Measurements from ENCODE around the gene AGO1. TPM values are rescaled to one million over a fixed set of nuclear protein-coding genes. Genes with fewer than 3 reads are reported as not detected.

AGO1 gene
- total RNA-seq (10 to 100 TPM; 27.4 to 38.2 (median 32.4) TPM), polyA plus RNA-seq (1 to 10 TPM; 2.3 to 4.3 (median 2.9) TPM)
- long read RNA-seq, donor 1: 0 reads
- long read RNA-seq, donor 2, full-length matches to known transcripts: 3 of 3 reads
- long read RNA-seq, donor 2, partial matches to known transcripts: 0 of 3 reads
- long read RNA-seq, donor 2, other reads (novel, unspliced or antisense): 0 of 3 reads

GRCh38 chr1:35882945-35883634 lies at the start of gene AGO1:
TSS of gene AGO1 (plus strand) at chr1:35883209. CDS start at chr1:35883422, 213 bp downstream.
- no peaks in the 10 kb centered on the region for H3K36me3 ChIP-seq
- no peaks in the 10 kb centered on the region for H3K9me3 ChIP-seq
- peaks cover 19 to 55% (median 52%) of the 10 kb centered on the region in 6 donors for H3K4me1 ChIP-seq
- WGBS, 5 donors: 0 to 1% (median 0%) methylated on average over 24 to 58 of the region's 58 CpGs
- peak; percentile 99 for DNase-seq
- H3K4me3 ChIP-seq: peak within 1 kb of the TSS; percentile 80 to 100 (median 96)
- H3K27me3 ChIP-seq (replicated peaks in 1 of 7): no peaks in the 10 kb centered on the region
- peak within 1 kb of the TSS; percentile 79 to 91 (median 88) for H3K27ac ChIP-seq
- TF ChIP-seq, protein P1, sequence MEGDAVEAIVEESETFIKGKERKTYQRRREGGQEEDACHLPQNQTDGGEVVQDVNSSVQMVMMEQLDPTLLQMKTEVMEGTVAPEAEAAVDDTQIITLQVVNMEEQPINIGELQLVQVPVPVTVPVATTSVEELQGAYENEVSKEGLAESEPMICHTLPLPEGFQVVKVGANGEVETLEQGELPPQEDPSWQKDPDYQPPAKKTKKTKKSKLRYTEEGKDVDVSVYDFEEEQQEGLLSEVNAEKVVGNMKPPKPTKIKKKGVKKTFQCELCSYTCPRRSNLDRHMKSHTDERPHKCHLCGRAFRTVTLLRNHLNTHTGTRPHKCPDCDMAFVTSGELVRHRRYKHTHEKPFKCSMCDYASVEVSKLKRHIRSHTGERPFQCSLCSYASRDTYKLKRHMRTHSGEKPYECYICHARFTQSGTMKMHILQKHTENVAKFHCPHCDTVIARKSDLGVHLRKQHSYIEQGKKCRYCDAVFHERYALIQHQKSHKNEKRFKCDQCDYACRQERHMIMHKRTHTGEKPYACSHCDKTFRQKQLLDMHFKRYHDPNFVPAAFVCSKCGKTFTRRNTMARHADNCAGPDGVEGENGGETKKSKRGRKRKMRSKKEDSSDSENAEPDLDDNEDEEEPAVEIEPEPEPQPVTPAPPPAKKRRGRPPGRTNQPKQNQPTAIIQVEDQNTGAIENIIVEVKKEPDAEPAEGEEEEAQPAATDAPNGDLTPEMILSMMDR (IDR thresholded peaks at IDR 0.05 in 8 of 11, conservative IDR thresholded peaks at IDR 0.05 in 3 of 11): peak; percentile 94 to 100 (median 99)
- peak in 1 of 3 donors; percentile 86 for TF ChIP-seq POLR2A (IDR thresholded peaks at IDR 0.05)
- peak; percentile 91 to 94 (median 93) for TF ChIP-seq POLR2AphosphoS5 (IDR thresholded peaks at IDR 0.05)
- intact Hi-C loops (cut with DNase I; ENCODE audit: low total_unique reads): loop anchor here (10.0 kb wide), 1 partner anchor 52 kb away; the partner anchor contains the start of gene AGO3

- peaks cover 0 to 12% (median 0%) of the 10 kb centered on the region in 8 donors for H3K9me3 ChIP-seq
- H3K4me3 ChIP-seq: no peak overlapping the region
- no peaks in the 10 kb centered on the region for H3K27me3 ChIP-seq (replicated peaks in 1 of 7)
- DNase-seq: no peak
- H3K4me1 ChIP-seq: no peaks in the 10 kb centered on the region
- peaks cover 0 to 100% (median 89%) of the 10 kb centered on the region in 6 donors for H3K36me3 ChIP-seq
- WGBS, 5 donors: 91 to 97% (median 96%) methylated on average over 2 of the region's 2 CpGs
- intact Hi-C loops (cut with DNase I; ENCODE audit: low total_unique reads): no loop called here
- H3K27ac ChIP-seq: no peak overlapping the region
- no peak for TF ChIP-seq POLR2AphosphoS5 (IDR thresholded peaks at IDR 0.05)
- TF ChIP-seq, protein P1 (IDR thresholded peaks at IDR 0.05 in 8 of 11, conservative IDR thresholded peaks at IDR 0.05 in 3 of 11): no peak
- no peak for TF ChIP-seq POLR2A (IDR thresholded peaks at IDR 0.05)
These were observed 49.6 kb upstream of the AGO1 start for GRCh38 chr1:35833395-35833794.

DNA sequence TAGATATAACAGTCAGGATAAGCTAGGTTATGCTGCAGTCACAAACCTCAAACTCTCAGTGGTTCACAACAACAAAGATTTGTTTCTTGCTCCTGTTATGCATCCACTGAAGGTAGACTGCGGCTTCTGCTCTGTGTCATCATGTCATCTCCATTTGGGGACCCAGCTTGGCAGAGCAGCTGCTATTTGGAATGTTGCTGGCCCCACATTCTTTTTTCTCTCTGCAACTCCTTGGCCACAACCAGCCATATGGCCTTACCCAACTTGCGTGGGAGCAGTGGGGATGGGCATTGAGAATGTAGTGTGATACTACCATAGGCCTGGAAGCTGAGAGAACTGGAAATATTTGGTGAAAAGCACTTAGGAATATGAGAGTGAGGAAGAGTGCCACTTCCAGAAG lies 48.8 kb upstream of the AGO1 start:
- no peak overlapping the region for H3K27ac ChIP-seq
- 89 to 100% (median 95%) methylated on average over 2 of the region's 2 CpGs for WGBS, 5 donors
- no peaks in the 10 kb centered on the region for H3K4me1 ChIP-seq
- no peak for DNase-seq
- H3K9me3 ChIP-seq: peaks cover 0 to 12% (median 0%) of the 10 kb centered on the region in 8 donors
- no peaks in the 10 kb centered on the region for H3K27me3 ChIP-seq (replicated peaks in 1 of 7)
- H3K36me3 ChIP-seq: peaks cover 0 to 100% (median 86%) of the 10 kb centered on the region in 6 donors
- intact Hi-C loops (cut with DNase I; ENCODE audit: low total_unique reads): no loop called here
- H3K4me3 ChIP-seq: no peak overlapping the region
- TF ChIP-seq POLR2A (IDR thresholded peaks at IDR 0.05): no peak
- TF ChIP-seq POLR2AphosphoS5 (IDR thresholded peaks at IDR 0.05): no peak
- TF ChIP-seq, protein P1 (IDR thresholded peaks at IDR 0.05 in 8 of 11, conservative IDR thresholded peaks at IDR 0.05 in 3 of 11): no peak

GRCh38 chr1:35835398-35835797 lies 47.6 kb upstream of the AGO1 start:
- Histone ChIP-seq H3K27ac (no peak overlapping the region), H3K27me3 (replicated peaks in 1 of 7) (no peaks in the 10 kb centered on the region), H3K9me3 (peaks cover 0 to 12% (median 0%) of the 10 kb centered on the region in 8 donors), H3K4me1 (no peaks in the 10 kb centered on the region), H3K36me3 (peaks cover 0 to 100% (median 86%) of the 10 kb centered on the region in 6 donors), H3K4me3 (no peak overlapping the region)
- intact Hi-C loops (cut with DNase I; ENCODE audit: low total_unique reads): no loop called here
- DNase-seq: no peak
- TF ChIP-seq POLR2A (IDR thresholded peaks at IDR 0.05) (no peak), POLR2AphosphoS5 (IDR thresholded peaks at IDR 0.05) (no peak)
- TF ChIP-seq, protein P1 (IDR thresholded peaks at IDR 0.05 in 8 of 11, conservative IDR thresholded peaks at IDR 0.05 in 3 of 11): no peak
- WGBS, 5 donors: 67 to 76% (median 73%) methylated on average over 2 of the region's 2 CpGs
